ENCODE data around the gene ADGRG1.

Gene ADGRG1

DNA sequence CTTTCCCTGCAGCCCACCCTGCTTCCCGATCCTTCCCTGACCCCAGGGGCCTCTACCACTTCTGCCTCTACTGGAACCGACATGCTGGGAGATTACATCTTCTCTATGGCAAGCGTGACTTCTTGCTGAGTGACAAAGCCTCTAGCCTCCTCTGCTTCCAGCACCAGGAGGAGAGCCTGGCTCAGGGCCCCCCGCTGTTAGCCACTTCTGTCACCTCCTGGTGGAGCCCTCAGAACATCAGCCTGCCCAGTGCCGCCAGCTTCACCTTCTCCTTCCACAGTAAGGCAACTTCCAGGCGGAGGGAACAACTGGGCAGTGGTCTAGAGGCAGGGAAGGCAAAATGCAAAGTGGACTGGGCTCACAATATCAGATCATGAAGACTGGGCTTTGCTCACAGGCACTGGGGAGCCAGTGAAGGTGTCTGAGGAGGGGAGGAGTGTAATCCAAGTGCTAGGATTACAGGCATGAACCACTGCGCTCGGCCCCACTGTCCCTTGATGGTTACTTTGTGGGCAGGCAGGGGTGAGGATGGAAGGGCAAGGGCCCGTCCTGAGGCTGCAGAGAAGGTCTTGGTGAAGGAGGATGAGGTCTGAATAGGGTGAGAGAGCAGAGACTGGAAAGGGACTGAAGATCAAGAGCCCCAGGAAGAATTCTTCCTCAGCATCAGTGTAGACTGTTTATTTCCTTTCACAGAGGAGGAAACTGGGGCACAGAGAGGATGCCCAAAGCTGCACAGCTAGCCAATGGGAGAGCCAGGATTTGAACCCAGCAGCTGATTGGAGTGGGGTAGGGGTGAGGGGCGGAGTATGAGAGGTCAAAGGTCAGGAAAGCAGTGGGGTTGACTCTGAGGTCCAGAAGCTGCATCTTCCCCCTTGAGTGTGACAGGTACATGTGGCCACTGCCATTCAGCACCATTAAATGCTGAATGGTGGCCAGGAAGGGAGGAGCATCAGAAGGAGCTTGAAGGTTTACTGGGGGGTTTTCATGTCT is 23.2 kb downstream of the ADGRG1 start:
- DNase-seq (ENCODE audit: insufficient read length, low spot score), result no peak
- no peak for TF ChIP-seq CTCF (IDR thresholded peaks at IDR 0.05; ENCODE audit: insufficient read depth, missing control alignments)
- no peak for FAIRE-seq

- no peak for DNase-seq (ENCODE audit: insufficient read length, low spot score)
- TF ChIP-seq CTCF (IDR thresholded peaks at IDR 0.05; ENCODE audit: insufficient read depth, missing control alignments), result no peak
- no peak for FAIRE-seq
Measured at GRCh38 chr16:57652695-57653471, 24.5 kb downstream of the ADGRG1 start.

DNA sequence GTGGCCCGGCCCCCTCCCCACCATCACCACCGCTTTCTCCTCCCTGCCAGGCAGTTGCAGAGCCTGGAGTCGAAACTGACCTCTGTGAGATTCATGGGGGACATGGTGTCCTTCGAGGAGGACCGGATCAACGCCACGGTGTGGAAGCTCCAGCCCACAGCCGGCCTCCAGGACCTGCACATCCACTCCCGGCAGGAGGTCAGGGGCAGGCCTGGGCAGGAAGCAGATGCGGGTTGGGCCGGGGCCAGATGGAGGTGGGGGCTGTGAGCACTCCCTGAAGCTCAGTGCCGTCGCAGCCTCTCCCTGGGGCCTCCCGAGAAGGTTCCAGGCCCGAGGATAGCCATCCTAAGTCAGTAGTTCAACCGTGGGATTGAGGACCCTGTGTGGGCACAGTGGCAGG is 25.5 kb downstream of the ADGRG1 start:
- no peak for TF ChIP-seq CTCF (IDR thresholded peaks at IDR 0.05; ENCODE audit: insufficient read depth, missing control alignments)
- FAIRE-seq (no peak), DNase-seq (ENCODE audit: insufficient read length, low spot score) (no peak)

GRCh38 chr16:57656342-57656955 is 28.0 kb downstream of the ADGRG1 start:
- TF ChIP-seq CTCF (IDR thresholded peaks at IDR 0.05; ENCODE audit: insufficient read depth, missing control alignments), result no peak
- DNase-seq (ENCODE audit: insufficient read length, low spot score) (no peak), FAIRE-seq (no peak)

DNA sequence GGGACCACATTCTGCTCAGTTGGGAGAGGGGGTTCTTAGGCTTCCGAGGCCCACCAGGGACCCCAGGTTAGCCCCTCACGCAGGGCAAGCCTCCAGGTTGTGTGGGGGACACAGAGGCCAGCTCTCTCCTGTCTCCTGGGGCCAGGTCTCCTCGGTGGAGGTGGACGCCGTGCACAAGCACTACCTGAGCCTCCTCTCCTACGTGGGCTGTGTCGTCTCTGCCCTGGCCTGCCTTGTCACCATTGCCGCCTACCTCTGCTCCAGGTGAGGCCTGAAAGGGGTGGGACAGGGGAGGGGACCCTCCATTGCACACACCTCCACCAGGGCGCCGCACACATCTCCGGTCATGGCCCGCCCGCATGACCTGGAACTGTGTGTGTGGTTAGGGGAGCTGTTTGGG is 28.8 kb downstream of the ADGRG1 start:
- DNase-seq (ENCODE audit: insufficient read length, low spot score), result no peak
- no peak for TF ChIP-seq CTCF (IDR thresholded peaks at IDR 0.05; ENCODE audit: insufficient read depth, missing control alignments)
- no peak for FAIRE-seq

DNA sequence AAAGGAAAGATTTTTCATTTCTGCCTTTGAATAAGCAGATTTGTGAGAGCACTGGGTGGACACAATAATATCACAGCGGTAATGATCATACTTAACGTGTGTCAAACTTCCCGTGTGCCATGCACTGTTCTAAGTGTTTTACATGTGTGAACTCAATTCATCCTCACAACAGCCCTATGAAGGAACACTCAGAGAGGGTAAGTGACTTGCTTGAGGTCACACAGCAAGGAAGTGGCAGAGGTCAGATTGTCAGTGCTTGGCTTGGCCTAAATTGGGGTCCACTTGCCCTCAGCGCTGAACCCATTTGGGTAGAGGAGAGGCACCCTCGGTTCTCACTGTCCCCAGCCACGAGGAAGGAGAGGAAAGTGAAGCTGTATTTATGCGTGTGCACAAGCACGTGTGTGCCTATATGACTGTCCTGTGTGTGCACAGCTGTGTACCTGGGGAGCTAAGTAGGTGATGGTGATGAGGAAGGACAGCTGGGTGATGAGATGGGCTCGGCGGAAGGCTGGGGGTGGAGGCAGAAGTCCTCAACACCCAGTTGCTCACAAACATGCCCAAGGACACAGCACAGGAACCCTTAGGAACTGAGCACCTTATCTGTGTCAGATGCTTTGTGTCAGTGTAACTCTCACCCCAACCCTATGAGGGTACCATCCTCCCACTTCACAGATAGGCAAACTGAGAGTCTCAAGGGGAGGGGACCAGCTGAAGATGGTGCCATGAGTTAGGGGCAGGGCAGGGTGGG is 29.9 kb downstream of the ADGRG1 start:
- DNase-seq (ENCODE audit: insufficient read length, low spot score) (no peak), FAIRE-seq (no peak)
- no peak for TF ChIP-seq CTCF (IDR thresholded peaks at IDR 0.05; ENCODE audit: insufficient read depth, missing control alignments)

Measured in D721Med (cell line).